Caki2 (cell line): ENCODE results near the gene ECEL1. TPM values are rescaled to one million over a fixed set of nuclear protein-coding genes. Genes with fewer than 3 reads are reported as not detected.
"Not testable (repeated sequence)": the region's sequence is repeated elsewhere in the genome, so short reads cannot be mapped to it uniquely, and the experiment has no call there.

ENCODE experiments used
- DNase-seq: peaks from one replicate; pipeline ENCODE4 v3.0.0-alpha.2; 2015; ENCODE audit warnings: low read depth
- in situ Hi-C: cut with HindIII; loops from 2 replicates; pipeline ENCODE4 v1.10.0; 2016; ENCODE audit warnings: low sequenced_read_pairs, low pct_unique_long_range_greater_than_20kb, mixed read lengths
- total RNA-seq: library from RNA; depleted of rRNA; stranded (reverse); fragments of >200 nt; shearing (Covaris generic); gene quantifications from 2 replicates; pipeline ENCODE4 v1.2.3, GENCODE V29; 2014; ENCODE audit warnings: low replicate concordance

ECEL1 gene
- total RNA-seq, 1 experiment from 2014 or later, result 1.0 TPM

DNA sequence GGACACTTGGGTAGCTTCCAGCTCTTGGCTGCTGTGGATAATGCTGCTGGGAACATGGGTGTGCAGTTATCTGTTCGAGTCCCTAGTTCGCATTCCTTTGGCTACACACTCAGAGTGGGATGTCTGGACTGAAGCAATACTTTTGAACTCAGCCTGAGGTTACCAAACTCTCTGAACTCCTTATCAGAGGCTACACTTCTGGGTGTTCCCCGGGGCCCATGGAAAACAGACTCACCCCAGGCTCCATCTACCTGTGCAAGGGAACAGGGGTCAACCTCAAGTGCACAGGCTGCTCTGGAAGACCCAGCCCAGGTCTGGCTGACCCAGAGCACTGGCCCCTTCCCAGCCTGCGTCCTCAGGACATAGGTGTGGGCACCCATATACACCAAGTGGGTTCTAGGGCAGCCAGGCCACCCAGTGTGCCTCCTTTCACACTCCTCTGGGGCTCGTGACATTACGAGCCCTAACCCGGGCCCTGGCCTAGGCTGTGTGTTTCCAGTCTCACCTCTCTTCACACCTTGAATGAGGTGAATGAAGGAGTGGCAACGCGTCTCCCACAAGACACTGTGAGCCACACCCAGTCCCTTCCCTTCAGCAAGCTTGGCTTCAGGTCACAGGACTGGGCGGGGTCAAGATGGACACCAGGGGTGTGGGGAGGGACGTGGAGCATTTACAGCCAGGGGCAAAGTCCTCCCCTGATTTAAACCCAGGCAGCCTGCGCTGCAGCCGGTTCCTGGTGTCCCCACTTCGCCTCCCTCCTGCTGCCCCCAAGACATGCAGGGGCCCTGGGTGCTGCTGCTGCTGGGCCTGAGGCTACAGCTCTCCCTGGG is 32.0 kb downstream of the ECEL1 start, which contains the start of gene ALPI:
Gene ALPI (plus strand): TSS at position 728 of the 830 bp plus-strand sequence. CDS start 47 bp downstream, at position 775.
- DNase-seq, result no peak
- in situ Hi-C loops, result no loop called here

DNA sequence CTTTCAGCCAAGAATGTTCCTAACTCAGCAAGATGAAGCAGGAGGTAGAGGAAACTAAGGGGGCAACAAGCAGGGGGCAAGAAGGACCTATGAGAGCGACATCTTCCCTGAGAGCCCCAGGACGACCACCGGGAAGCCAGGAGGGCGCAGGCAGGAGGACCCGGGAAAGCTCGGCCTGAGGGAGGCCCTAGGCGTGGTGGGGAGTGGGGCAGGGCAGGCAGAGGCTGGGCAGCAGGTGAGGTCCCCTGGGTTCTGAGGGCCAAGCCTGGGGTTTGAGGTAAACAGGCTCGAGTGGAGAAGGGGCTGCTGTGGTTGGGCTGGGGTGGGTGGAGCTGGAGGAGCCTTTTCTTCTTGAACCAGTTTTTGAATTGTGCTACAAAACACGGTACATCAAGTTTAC is 33.0 kb downstream of the ECEL1 start:
- DNase-seq, result no peak
- in situ Hi-C loops, result no loop called here

DNA sequence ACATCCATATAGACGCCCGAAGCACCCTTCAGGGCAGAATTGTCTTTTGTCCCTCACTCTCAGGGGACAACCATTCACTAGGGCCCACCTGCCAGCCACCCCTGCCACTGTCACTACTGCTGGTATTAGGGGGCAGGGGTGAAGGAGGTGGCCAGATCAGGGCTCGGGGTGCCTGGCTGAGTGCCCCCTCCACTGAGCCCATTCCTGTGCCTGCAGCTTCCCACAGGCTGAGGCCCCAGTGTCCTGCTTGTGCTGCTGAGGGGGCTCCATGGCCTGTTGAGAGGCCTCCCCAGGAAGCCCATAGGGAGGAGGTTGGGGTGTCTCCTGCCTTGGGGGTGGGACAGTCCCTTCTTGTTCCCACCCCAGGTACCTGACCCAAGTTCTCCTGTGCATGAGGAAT is 36.0 kb downstream of the ECEL1 start:
- DNase-seq, in situ Hi-C loops: not testable (repeated sequence)

DNA sequence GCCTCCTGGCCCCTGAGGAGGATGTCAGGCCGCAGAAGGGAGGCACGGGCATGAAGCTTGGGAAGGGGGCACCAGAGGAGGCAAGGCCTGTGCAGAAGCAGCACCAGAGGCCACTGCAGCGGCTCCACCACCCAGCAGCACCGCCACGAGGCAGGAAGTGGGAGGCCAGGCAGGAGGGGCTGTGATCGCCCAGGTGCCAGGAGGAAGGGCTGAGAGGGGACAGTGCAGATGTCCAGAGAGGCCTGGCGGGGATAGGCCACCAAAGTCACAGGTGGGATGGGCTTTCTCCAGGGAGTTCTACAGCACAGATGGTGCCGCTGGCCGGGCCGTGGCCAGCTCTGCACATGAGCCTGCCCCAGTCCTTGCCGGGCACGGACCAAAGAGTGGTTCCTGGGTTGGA is 37.7 kb downstream of the ECEL1 start:
- DNase-seq, result no peak
- in situ Hi-C loops, result no loop called here

DNA sequence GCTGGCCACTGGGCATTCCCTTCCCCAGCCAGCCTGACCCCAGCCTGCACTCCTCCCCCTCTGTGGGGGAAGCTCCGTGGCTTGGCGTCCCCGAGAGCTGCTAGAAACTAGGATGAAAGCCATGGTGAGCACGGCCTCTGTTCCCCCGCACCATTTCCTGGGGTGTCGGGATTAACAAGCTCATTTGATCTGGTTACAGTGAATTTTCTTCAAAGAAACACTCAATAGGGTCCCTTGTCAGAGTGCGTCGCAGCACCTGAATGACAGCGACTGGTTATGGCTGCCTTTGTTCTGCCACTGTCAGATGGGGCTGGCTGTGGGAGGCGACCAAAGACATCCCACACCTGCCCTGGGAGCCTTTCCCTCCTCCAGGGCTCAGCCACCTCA is 39.3 kb downstream of the ECEL1 start:
- in situ Hi-C loops, result no loop called here
- DNase-seq, result no peak

DNA sequence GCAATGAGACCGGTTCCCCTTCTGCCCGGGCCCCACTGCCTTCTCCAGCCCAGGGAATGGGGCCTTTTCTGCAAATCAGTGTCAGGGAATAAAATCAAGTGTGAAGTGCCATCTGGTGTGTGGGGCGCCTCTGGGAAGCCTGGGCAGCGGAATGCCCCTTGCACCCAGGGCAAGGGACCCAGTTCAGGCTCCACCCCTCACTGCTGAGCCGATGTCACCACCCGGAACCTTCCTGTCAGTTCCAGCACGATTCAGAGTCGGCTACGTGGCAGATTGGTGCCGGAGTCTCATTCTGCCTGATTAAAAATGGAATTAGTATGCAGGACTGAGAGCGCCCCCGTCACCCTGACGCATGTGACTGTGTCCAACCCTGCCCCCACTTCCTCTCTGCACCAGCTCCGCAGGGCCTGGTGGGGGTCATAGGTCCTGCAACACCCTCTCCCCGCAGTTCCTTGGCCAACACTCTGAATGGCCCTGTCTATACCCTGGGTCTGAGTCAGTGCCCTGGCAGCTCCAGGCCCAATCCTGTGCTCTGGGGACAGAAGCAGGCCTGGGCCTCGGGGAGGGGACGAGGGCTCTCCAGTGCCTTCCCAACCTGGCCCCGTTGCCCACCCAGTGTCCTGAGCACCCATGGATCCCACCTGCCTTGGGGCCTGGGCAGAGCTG is 39.9 kb downstream of the ECEL1 start:
- DNase-seq, result no peak
- in situ Hi-C loops, result no loop called here

DNA sequence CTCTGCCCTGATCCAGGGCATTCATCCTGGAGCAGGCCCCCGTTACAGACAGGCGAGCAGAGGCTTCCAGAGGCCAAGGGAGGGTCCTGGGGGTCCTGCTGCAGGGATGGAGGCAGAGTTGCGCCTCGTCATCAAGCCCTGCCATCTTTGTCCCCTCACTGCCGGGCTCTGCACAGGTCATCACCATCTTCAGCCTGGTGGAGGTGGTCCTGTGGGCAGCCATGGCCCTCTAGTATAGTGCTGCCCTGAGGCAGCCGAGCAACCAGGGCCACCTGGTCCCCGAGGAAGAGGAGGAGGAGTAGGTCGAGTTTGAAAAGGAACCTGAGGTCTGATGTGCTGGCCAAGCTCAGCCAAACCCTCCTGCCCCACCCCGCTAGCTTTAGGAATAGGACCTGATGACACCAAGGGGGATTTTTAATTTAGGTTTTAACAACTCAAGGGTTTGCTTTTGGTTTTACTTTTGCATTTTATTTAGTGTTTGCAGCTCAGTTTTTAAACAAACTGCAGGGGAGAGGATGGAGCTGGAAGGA is 40.5 kb downstream of the ECEL1 start:
- in situ Hi-C loops, result no loop called here
- DNase-seq, result no peak

DNA sequence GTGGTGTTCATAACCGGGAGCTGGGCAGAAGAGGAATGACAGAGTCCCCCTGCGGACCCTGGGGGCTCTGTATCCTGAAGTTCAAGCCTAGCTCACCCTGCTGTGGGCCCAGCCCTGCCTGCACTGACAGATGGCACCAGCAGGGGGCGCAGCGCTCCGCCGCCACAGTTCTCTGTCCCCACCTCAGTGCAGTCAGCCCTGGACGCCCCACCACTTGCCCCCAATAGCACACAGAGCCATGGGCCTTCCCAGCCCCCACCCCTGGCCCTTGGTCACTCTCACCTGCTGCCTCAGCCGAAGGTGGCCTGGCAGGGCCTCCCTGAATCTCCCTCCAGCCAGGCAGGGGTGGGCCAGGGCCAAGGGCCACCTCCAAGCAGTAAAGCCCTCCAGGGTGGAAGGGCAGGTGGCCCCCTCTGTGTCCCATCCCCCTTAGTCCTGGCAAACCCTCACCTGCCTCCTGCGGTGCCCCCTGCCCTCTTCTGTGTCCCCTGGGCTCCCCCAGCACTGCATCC is 41.3 kb downstream of the ECEL1 start:
- DNase-seq, in situ Hi-C loops: not testable (repeated sequence)

DNA sequence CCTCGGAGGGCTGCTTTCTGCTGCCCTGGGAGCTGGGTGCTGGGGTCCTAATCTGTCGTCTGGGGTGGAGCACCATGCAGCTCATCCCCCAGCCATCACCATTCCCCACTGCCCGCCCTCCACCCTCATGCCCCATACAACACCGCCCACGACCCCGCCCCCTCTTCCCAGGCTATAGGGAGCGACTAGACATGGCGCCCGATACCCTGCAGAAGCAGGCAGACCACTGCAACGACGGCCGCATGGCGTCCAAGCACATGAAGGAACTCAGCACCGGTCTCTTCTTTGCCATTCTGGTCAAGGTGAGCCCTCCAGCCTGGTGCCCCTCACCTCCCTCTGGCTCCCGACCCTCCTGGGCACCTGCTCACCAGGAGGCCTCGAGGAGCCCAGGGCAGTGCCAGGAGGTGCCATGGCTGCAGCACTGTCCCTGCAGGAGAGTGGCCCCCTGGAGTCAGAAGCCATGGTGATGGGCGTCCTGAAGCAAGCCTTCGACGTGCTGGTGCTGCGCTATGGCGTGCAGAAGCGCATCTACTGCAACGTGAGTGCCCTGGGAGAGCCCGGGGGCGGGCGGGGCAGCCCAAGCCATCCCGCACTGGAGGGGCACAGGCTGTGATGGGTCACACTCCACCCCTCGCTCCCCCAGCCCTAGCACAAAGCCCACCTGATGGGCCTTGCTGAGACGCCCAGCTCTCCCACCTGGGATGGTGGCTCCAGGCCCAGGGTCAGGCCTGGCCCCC is 42.3 kb downstream of the ECEL1 start:
- in situ Hi-C loops, DNase-seq: not testable (repeated sequence)

DNA sequence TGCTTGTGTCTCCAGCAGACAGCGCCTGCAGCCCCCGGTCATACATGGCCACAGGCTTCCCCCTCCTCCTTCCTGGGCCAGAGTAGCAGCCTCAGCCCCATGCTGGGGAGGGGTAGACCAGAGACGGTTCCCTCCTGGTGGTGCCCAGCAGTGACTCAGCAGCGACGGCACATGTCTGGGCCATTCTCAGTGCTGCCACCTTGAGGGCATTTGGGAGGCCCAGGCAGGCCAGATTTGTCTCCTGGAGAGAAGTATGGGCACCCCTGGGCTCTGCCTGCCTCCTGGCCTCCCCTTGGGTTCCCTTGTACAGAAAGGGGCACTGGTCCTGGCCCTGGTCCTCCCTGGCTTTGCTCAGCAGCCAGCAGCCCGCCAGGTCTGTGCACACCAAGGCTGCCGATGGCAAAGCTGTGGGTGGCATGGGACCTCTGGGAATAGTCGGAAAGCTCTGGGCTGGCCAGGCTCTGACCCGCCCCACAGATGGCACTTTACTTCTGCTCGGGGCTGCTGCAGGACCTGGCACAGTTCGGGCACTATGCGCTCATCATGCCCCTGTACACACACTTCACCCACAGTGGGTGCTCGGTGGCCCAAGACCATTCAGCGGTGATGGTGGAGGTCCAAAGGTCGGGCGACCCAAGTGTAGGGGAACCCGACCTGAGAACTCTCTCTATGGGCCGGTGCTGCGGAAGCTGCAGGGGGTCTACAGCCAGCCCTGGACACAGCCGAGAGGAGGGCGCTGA is 43.1 kb downstream of the ECEL1 start:
- in situ Hi-C loops, result no loop called here

DNA sequence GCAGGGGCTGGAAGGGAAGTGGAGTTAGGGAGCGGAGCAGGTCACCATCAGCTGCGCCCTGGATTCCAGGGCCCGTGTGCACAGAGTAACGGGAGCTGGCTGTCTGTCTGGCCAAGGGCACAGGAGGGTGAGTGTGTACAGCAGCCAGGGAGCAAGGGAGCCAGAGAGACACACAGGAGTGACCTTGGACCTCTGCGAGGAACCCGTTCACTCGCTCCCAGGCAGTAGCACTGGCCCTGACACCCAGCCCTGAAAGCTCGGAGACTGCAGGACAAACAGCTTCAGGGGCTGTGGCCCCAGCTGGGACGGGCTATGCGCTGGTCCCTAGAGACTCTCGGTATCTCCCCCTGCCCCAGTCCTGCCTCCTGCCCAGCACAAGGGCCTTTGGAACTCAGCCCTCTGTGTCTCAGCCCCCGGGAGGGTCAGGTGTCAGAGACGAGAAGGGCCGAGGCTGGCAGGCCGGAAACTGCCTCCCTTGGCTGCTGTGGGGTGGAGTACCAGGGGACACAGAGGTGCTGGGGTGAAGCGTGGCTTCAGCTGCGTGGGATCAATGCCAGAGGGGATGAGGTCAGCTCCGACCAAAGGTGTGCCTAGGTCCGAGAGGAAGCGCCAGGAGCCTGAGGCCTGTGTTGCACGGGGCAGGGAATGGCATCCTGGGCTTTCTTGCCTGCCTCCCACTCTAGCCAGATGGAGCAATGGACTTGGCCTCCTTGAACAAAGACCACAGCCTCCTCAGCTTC is 43.8 kb downstream of the ECEL1 start:
- in situ Hi-C loops, DNase-seq: not testable (repeated sequence)

More for the DNA sequence above, 43.1 kb downstream of the ECEL1 start:
- DNase-seq, result peak; percentile 42

DNA sequence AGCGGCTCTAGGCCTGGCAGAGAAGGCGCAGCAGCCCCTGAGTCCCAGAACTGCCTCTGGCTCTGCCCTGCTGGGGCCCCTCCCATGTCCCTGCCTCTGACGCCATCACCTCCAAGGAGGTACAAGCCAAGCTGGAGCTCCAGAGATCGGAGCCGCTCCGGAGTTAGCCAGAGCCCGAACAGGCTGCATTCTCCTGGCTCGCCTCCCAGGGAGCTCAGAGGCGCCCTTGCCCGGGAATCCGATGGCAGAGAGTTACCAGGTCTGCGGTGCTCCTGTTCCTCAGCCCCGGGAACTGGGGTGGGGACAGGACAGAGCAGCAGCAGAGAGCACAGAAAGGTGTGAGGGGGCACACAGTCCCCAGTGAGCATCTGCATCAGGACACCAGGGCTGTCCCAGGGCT is 44.6 kb downstream of the ECEL1 start:
- DNase-seq, in situ Hi-C loops: not testable (repeated sequence)

DNA sequence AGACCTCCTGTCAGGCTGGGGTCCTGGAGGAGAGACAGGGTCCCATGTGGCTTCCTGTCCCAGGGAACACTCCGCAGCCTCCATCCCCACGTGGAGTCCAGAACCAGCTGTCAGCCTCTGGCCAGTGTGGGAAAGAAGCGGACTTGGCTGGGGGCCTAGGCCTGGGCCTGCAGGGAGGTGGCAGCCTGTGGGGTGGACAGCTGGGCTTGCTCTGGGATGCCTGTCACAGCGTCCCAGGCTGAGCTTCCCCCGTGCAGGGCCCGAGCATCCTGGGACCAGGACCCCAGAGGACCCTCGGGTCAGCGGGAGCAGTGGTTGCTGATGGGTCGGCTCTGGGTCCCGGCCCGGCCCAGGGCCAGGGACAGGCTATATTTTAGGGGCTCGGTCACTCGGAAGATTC is 45.2 kb downstream of the ECEL1 start:
- in situ Hi-C loops, result not testable (repeated sequence)

DNA sequence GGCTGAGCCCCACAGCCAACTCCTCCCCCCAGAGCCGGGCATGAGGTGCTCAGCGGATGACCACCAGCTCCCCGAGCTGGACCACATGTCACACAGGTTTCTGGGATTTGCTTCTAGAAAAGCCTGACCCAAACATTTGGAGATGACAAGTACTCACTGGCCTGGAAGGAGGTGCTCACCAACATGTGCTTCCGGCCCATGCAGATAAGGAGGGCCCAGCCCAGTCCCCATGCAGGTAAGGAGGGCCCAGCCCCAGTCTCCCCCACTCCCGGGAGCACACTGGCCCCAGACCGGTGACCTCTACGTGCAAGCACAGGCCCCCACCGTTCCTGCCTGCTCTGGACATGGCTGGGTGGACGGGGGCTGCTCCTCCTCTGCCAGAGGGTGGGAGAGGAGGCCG is 45.7 kb downstream of the ECEL1 start:
- DNase-seq, in situ Hi-C loops: not testable (repeated sequence)

More for the DNA sequence above, 45.2 kb downstream of the ECEL1 start:
- DNase-seq, result not testable (repeated sequence)

DNA sequence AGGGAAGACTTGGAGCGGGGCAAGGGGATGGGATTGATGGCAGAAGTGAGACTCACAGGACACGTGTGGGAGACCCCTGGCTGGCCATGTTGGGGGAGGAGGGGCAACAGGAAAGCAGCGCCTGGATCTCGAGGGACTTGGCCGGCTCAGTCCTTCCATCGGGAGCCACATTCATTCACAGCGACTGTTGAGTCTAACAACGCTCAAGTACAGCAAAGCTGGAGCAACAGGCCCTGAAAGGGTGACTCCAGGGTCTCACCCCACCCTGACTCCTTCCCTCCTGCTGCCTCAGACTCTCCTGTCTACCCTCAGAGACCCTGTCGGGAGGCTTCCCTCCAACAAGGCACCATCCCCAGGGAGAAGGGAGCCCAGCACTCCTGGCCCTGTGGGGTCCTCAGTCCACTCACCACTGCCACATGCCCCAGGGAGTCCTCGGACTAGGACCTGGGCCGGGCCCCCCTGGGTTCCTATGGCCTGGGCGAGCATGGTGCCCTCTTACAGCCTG is 46.4 kb downstream of the ECEL1 start:
- DNase-seq, result no peak
- in situ Hi-C loops, result no loop called here

DNA sequence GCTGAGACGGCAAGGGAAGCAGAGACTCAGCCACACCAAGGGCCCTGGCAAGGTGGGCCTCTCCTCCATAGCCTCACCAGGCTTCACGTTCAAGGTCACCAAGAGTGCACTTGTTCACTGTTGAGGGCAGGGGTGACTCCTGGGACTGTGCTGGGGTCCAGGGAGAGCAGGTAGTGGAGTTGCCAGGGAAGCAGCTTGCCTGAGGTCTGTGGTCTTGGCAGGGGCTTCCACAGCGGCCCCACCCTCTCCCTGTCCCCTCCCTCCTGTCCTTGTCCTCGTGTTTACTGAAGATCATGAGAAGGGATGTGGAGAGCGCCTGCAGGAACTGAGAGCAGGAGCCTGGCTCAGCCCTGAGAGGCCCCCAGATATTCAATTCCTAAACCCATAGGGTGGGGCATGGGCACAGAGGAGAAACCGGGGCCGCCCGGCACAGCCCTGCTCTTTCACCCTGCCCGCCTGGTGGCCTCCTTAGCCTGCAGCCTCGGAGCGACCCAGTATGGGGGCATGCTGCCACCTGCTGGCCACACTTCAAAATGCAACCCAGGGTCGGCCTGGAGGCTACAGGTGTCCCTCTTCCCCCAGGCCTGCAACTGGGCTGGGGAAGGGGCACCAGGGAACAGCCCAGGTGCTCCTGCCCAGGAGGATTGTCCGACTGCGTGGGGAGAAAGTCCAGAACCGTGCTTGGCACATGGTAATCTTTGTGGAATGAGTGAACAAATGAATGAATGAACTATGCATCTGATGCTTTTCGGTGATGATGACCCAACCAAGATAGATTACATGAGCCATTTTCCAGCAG is 47.2 kb downstream of the ECEL1 start:
- peak; percentile 60 for DNase-seq
- in situ Hi-C loops, result not testable (repeated sequence)
